AG04450 (cell line): ENCODE data around the gene CD164. TPM values are rescaled to one million over a fixed set of nuclear protein-coding genes. Genes with fewer than 3 reads are reported as not detected.

Experiments used
- CTCF ChIA-PET: fragments of 300-600, 350-600 bp; formaldehyde crosslinking; extraction: SDS; loops from one replicate; lab custom pipeline; 2022; ENCODE audit warnings: antibody characterized with exemption, inconsistent platforms; lab: Charles Lee
- POLR2A ChIA-PET: fragments of 350-600 bp; formaldehyde crosslinking; extraction: SDS; loops from one replicate; lab custom pipeline; 2021; ENCODE audit warnings: antibody characterized with exemption, inconsistent platforms; lab: Yijun Ruan, JAX
- DNase-seq: peaks from one replicate; pipeline ENCODE4 v3.0.0-alpha.2; 2011; ENCODE audit warnings: low read depth, low spot score
- H3K27ac ChIP-seq: one replicate; pipeline ENCODE4 v1.5.1; 2012; ENCODE audit warnings: low read depth, low read length, control low read depth
- H3K27me3 ChIP-seq: one replicate; pipeline ENCODE4 v1.6.0; 2012; ENCODE audit warnings: low read length; ENCODE audit not compliant: control insufficient read depth, insufficient read depth
- H3K4me3 ChIP-seq: 2 replicates; pipeline ENCODE4 v1.5.1; 2011; ENCODE audit warnings: mild to moderate bottlenecking, low read depth, low read length, control low read depth
- H3K9me3 ChIP-seq: 2 replicates; pipeline ENCODE4 v1.5.1; 2012; ENCODE audit warnings: low read length; ENCODE audit not compliant: control insufficient read depth, insufficient read depth
- polyA minus RNA-seq: library from RNA; depleted of rRNA, polyadenylated mRNA; stranded (reverse); fragments of >200 nt; gene quantifications from 2 replicates; pipeline ENCODE4 v1.2.3, GENCODE V29; 2011; rRNA and poly(A)+ RNA removed
- polyA plus RNA-seq: library from polyadenylated mRNA; depleted of rRNA; stranded (reverse); fragments of >200 nt; gene quantifications from 2 replicates; pipeline ENCODE4 v1.2.3, GENCODE V29; 2011; rRNA removed
- TF ChIP-seq, protein P1 (sequence below): IDR thresholded peaks from 2 replicates; pipeline ENCODE4 v1.5.1; 2011; ENCODE audit warnings: low read depth, low read length, control low read depth, inconsistent platforms

CD164 gene
- 344 and 383 TPM in 2 replicates for polyA plus RNA-seq
- polyA minus RNA-seq: 292 and 328 TPM in 2 replicates

DNA sequence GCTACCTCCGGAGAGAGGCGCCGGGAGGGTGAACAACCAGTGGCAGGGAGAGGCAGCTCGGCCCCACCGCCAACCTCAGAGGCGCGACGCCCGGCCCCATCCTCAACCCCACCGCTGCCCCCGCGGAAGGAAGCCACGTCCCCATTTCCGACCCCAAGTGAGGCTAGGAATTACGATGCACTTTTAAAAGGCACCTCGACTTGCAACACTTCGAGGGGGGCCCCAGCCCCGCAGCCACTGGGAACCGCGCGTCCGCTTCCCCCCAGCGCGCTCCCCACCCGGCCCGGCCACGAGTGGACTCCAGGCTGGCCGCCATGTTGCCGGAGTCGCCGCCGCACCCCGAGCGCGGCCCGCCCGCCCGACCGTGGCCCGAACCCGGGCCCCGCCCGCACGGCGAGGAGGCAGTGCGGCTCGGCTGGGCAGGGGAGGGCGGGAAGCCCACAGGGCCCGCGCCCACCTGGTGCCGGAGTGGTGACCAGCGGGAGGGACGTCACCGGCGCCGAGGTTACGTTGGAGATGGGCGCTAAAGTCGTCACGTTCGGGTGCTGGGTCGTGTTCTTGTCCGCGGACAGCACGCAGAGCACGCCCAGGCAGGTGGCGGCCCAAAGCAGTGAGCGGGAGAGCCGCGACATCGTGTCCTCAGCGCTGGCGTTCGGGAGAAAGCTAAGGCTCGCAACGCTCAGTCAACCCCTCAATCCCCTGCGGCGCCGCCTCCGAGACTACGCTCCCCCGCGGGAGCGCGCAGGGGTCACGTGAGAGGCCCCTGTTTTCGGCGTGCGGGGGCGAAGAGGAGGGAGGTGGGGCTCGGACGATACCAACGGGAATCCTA lies at the start of gene CD164:
TSS of gene CD164 (minus strand) at position 721 of the 829 bp plus-strand sequence. CDS start at position 632, 89 bp downstream.
- Histone ChIP-seq H3K27ac (peak within 1 kb of the TSS; percentile 99), H3K27me3 (no peaks in the 10 kb centered on the region), H3K4me3 (peak within 1 kb of the TSS; percentile 98), H3K9me3 (no peaks in the 10 kb centered on the region; the same call in 1 of the 2 replicates)
- ChIA-PET POLR2A (interaction anchor here (0.6 to 2.7 kb wide), 8 partner anchors 11 to 1189 kb away, joined by 3 to 22 read pairs (median 4); partner anchors contain the start of genes CEP57L1, PPIL6, SESN1 and SMPD2), CTCF (interaction anchor here (0.6 to 4.4 kb wide), 6 partner anchors 9 to 309 kb away, joined by 3 to 47 read pairs (median 4); no protein-coding TSS in a partner anchor)
- DNase-seq: peak; percentile 89
- TF ChIP-seq, protein P1, sequence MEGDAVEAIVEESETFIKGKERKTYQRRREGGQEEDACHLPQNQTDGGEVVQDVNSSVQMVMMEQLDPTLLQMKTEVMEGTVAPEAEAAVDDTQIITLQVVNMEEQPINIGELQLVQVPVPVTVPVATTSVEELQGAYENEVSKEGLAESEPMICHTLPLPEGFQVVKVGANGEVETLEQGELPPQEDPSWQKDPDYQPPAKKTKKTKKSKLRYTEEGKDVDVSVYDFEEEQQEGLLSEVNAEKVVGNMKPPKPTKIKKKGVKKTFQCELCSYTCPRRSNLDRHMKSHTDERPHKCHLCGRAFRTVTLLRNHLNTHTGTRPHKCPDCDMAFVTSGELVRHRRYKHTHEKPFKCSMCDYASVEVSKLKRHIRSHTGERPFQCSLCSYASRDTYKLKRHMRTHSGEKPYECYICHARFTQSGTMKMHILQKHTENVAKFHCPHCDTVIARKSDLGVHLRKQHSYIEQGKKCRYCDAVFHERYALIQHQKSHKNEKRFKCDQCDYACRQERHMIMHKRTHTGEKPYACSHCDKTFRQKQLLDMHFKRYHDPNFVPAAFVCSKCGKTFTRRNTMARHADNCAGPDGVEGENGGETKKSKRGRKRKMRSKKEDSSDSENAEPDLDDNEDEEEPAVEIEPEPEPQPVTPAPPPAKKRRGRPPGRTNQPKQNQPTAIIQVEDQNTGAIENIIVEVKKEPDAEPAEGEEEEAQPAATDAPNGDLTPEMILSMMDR: no peak

DNA sequence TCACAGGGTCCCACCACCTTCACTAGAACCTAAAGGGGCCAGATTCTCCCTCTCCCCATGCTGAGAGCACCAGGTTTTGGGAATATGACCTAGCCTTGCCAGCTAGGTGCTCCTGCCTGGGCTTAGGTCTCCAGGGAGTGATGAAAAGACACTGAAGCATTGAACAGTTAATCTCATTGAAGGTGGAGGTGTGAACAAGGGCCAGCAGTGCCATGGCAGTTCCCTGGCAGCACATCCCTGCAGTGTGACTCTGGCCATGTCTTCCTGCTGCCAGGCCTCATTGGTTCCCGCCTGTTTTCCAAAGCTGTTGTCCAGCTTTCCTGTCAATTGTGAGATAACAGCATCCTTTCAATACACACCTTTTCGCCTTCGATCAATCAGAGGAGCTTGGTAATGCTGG lies 47.2 kb upstream of the CD164 start:
- DNase-seq: no peak
- TF ChIP-seq, protein P1: no peak
- Histone ChIP-seq H3K4me3 (no peak overlapping the region), H3K27ac (no peak overlapping the region), H3K9me3 (no peaks in the 10 kb centered on the region), H3K27me3 (peaks cover 5% of the 10 kb centered on the region)
- CTCF ChIA-PET: no interaction called here
- POLR2A ChIA-PET: interaction anchor here (0.8 to 1.0 kb wide), 2 partner anchors 11 to 47 kb away, joined by 4 to 7 read pairs; partner anchors contain the start of genes CD164, PPIL6 and SMPD2

DNA sequence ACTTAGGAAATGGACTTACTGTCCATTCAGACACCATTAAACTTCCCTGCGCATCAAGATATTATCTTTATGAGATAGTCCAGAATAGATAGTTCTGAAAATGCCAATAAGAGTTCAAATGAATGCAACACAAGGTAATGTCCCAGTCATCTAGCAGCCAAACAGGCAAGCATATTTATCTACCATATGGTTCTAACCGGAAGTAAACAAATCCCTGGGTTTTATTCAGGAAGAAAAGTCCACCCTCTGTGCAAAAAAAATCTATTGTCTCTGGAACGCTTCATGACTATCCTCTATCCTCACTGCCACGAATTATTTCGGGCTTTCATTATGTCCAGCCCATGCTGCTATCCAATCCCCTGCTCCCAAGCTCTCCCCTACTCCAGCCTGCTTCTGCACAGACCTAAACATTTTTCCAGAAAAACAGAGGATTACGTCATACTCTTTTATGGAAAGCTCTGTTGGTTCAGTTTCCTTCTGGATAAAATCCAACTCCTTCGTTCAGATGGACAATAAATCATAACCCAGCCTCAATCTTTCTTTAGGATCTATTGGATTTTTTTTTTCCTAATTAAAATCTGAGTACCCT lies 46.7 kb upstream of the CD164 start:
- CTCF ChIA-PET: no interaction called here
- POLR2A ChIA-PET: interaction anchor here (0.8 to 1.0 kb wide), 2 partner anchors 12 to 46 kb away, joined by 4 to 7 read pairs; partner anchors contain the start of genes CD164, PPIL6 and SMPD2
- H3K27me3 ChIP-seq: peaks cover 5% of the 10 kb centered on the region
- no peaks in the 10 kb centered on the region for H3K9me3 ChIP-seq
- DNase-seq: peak; percentile 30
- TF ChIP-seq, protein P1: no peak
- no peak overlapping the region for H3K4me3 ChIP-seq
- H3K27ac ChIP-seq: no peak overlapping the region

GRCh38 chr6:109424946-109425345 lies 42.7 kb upstream of the CD164 start:
- TF ChIP-seq, protein P1: no peak
- no peak overlapping the region for H3K4me3 ChIP-seq
- POLR2A ChIA-PET: no interaction called here
- DNase-seq: no peak
- H3K27ac ChIP-seq: no peak overlapping the region
- H3K27me3 ChIP-seq: no peaks in the 10 kb centered on the region
- H3K9me3 ChIP-seq: no peaks in the 10 kb centered on the region
- CTCF ChIA-PET: no interaction called here

DNA sequence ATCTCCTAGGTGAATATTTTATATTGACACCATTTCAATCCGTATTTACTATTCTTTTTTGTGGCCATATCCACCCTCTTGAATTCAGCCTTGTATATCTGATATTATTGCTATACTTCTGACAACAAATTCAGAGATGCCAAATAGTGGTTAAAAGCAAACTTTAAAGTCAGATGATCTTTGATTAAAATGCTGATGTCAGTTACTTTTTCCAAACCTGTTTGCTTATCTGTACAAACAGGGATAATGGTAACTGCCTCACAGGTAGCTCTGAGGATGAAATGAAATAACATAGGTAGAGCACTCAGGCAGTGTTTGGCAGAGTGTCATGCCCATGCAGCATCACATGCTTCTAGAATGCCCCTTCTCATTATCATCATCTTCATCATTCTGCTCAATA lies 38.9 kb upstream of the CD164 start:
- ChIA-PET POLR2A (no interaction called here), CTCF (no interaction called here)
- TF ChIP-seq, protein P1: no peak
- no peak overlapping the region for H3K4me3 ChIP-seq
- H3K9me3 ChIP-seq: no peaks in the 10 kb centered on the region
- no peaks in the 10 kb centered on the region for H3K27me3 ChIP-seq
- H3K27ac ChIP-seq: no peak overlapping the region
- DNase-seq: no peak
